Esophagus squamous epithelium (tissue), 4 donors: ENCODE data around the gene SUSD1.

Experiments
- CTCF ChIP-seq, 6 experiments: fragments of 450-650 bp in 4 of 6; fragments of 200-600 bp in 2 of 6; sonication (generic) in 2 of 6; IDR thresholded peaks; one replicate each; pipeline ENCODE4 v1.5.1; 2016 to 2019; ENCODE audit warnings: antibody characterized with exemption in 6 of 6, mild to moderate bottlenecking in 4 of 6, moderate library complexity in 4 of 6
- POLR2A ChIP-seq, 4 donors: fragments of 450-650 bp; IDR thresholded peaks; one replicate each; pipeline ENCODE4 v1.6.1; 2017; ENCODE audit warnings: antibody characterized with exemption in 4 of 4, mild to moderate bottlenecking in 4 of 4, moderate library complexity in 3 of 4

DNA sequence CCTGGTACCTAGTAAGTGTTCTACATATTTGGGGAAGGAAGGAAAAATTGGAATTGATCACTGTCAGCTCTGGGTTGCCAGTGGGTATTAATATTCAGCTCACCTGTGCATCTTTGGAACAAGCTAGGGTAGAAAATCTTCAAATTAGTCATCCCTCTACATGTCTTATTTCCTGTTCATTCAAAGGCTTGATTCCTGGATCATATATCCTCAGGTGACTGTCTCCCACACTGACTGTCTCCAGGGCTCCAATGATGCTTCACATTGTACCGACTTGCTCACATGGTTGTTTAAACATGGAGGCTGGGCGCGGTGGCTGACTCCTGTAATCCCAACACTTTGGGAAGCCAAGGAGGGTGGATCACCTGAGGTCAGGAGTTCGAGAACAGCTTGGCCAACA lies 11.6 kb upstream of the SUSD1 start:
- no peak for TF ChIP-seq CTCF (IDR thresholded peaks at IDR 0.05)
- no peak for TF ChIP-seq POLR2A (IDR thresholded peaks at IDR 0.05)
